Muscle of arm (tissue), 12 donors: ENCODE measurements around the gene KRT8. TPM values are rescaled to one million over a fixed set of nuclear protein-coding genes. Genes with fewer than 3 reads are reported as not detected.
"Not testable (repeated sequence)": the region's sequence is repeated elsewhere in the genome, so short reads cannot be mapped to it uniquely, and the experiment has no call there.

ENCODE experiments used
- DNase-seq: peaks from one replicate; pipeline ENCODE4 v3.0.0-alpha.2; 2013
- polyA plus RNA-seq, 12 donors: library from polyadenylated mRNA; unstranded; fragments of 120-200 nt; gene quantifications; one replicate each; pipeline ENCODE4 v1.2.1, GENCODE V29; 2013; ENCODE audit not compliant: insufficient read length in 12 of 12

The KRT8 gene
- polyA plus RNA-seq, 12 donors = 2.2 to 208 (median 3.1) TPM; not detected in 1

DNA sequence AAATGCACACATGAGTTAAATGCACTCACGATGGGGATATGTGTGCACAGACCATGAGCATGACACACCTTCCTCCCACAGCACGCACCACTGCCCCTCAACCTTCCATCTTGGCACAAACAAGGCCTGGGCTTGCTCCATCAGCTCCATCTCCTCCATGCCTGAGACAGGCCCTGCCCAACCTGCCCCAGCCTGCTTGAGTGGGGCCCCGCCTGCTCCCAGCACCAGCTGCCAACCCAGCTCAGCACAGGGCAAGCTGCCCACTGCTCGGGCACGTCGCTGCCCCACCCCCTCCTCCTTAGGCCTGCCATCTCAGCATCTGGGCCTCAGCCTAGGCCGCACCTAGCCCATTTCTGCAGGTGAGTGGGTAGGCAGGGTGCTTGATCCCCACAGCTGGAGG is 28.5 kb downstream of the KRT8 start:
- no peak for DNase-seq

DNA sequence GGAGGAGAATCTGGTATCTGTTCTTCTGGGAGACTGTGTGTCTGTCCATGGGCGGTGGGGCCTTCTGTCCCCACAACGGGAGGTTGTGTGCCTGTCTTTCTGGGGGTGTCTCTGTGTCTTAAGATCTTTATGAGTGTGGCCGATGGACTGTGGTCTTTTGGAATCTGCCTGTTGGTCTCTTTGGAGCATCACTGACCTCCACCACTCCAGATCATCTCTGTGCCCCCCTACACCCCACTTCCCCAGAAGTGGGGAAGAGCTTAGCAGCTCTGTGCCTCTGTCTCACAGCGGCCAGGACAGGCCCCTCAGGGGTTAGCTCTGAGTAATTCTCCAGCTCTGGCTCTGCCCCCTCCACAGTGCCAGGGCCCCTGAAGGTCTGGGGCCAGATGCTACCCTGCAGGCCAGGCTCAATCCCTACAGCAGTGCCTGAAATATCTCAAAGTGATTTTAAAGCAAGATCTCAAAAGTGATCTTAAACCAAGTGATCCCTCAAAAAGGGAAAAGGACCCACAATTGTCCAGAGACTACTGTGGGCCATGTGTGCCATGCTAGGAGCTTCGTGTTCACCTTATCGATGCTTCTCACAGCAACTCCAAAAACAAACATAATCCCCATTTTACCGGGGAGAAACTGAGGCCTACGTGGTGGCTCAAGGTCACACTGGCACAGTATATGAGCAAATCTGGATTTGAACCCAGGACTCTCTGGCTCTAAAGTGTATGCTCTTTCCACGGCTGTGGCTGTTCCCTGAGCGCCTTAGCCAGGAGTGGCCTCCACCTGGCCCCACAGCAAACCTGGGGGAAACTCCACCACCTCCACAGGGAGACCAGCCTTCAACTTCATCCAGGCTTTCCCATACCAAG is 30.1 kb downstream of the KRT8 start:
- DNase-seq = no peak

DNA sequence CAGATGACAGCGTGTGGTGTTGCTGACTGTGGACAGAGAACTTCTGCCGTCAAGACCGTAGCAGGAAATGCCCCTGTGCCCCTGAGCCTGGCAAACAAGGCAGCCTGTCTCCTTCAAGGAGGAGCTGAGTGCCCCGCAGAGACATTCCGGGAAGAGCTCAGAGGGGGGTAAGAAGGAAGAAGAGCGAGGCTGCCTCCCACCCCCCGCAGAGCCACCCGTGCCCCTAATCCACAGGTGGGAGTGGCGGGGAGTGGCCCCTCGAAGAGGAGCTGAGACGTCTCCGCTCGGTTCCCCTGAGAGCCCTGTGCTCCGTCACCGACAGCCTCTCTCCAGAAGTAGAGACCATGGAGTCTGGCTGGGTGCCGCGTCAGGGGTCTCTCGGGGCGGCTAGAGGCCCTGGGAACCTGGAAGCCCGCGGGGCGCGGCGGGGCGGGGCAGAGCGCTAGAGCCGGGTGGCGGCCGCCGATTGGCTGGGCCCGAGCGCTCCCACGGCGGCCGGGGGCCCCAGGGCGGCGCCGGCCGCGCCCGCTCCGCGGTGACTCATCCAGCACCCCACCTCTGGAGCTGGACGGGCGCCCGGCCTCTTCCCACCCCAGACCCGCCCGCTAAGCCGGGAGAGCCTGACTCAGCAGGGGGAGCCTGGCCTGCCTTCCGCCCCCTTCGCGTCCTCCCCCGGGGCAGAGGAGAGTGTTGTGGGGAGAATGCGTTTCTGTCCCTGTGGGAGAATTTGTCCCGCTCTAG is 30.9 kb downstream of the KRT8 start:
- DNase-seq = peak; percentile 69

DNA sequence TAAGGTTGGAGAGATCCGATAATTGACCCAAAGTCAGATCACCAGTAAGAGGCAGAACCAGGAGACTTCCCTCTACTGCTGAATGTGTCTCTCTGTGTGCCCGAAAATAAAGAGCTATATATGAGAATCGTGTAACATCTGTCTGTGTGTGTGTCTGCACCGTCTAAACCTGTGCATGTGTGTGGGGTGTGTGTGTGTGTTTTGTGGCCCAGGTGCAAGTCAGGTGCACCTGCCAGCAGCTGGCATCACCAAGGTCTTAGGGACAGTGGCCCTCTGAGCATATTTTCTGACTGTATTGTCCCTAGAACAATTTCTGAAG is 31.4 kb downstream of the KRT8 start:
- DNase-seq = no peak

DNA sequence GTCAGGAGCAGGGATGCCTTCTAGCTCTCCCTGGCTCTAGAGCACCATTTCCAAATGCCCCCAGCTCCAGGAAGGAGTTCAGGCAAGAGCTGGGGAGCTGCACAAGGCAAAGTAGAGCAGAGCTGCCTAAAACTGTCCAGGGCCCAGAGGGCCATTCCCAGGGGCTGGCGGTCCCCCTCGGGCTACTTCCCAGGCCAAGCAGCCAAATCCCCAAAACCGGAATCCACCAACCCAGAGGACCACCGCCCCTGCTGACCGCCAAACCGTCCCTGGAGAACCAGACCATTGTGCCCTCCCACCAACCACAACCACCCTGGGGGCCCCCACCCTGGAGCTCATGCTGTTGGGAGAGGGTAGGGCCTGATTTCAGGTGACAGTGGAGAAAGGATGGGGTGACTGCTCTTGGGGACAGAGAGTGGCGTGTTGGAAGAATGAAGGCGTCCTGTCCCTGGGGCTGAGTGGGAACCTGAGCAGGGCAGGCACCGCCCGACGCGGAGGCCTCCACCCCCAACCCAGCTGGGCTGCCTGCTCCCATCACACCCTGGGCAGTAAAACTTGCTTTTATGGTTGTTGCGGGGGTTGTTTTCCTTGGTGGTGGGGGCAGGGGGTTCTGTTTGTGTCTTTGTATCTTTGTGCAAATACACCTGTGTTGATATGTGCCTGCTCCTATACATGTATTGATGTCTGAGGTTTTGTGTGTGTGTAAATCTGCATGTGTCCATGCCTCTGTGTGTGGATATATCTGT is 32.1 kb downstream of the KRT8 start:
- no peak for DNase-seq

DNA sequence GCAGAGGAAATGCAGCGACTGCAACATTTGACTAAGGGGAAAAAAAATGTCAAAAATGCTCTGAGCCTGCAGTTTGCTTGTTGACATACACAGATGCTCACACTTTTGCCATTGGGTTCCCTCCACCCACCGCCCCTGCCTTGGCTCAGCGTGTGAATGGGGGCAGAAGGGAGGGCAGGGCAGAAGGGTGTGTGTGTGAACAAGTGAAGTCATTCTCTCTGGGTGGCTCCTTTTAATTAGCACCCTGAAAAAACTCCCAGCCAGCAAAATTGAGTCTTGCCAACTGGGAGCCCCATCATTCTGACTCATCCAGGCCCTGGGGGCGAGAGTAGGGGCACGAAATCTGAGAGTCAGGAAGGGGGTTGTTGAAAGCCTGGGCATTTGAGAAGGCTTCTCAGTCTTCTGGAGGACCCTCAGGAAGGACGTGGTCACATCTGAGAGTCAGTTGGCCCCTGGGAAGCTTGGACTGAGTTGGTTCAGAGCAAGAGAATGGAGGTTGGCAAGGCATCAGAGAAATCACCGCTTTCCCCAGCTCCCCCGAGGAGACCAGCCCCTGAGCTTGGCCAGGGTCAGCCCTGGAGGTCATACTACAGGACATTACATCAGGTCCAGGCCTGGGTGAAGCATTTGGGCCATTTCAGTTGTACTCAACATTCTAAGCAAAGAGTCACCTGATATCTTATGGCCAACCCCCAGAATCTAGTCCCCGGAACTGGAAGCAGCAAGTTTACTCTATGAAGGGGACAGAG is 33.4 kb downstream of the KRT8 start:
- DNase-seq = no peak

DNA sequence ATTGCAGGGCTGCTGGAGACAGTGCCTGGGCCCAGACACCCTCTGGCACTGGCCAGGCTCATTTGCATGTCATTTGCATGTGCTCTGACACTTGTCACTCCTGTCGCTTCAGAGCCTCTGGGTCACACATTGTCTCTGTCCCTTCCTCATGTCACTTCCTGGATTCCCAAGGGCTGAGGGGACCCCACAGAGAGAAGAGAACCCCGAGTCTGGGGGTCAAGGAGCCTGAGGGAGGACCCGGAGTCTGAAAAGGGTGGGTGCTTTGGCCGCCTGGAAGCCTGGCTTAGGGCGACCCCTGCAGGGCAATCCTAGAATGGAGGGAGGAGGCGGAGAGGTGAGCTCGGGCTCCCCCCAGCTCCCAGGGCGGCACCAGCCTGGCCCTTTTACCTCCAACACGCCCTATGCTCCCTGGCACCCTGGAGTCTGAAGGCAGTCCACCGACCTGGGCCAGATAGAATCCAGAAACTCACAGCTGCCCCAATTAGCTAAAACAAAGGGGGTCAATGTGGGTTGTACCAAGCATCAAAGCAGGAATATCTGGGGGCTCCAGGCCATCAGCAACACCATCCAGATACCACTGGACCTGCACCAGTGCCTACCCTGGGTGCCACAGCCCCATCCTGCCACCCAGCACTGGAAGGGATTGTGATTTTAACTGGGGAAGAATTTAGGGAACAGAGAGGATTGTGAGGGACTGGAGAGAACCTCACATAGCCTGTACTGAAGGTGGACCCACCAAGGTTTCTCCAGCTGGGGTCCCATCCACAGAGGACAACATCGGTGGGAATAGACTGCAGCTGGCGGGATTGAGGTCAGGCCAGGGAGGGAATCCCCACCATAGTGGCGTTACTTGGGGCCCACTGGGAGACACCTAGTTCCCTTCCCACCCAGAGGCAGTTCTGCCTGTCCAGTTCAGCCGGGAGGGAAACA is 34.2 kb downstream of the KRT8 start:
- no peak for DNase-seq

DNA sequence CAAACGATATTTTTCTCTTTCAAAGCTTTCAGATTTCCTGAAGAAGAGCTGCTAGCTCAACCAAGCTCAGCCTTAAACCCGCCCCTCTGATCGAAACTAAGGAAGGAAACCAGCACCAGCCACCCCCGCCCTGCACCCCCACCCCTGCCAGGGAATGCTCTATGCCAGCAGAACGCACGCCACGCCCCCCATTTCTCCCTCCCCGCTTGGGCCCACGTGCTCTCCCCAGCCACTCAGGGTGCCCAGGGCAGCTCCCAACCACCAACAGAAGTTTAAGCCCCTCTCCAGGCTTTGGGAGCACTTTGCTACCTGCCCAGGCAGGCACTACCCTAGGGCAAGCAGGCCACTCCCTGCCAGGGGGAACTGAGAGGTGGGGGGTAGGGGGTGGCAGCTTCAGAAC is 37.2 kb downstream of the KRT8 start:
- no peak for DNase-seq

DNA sequence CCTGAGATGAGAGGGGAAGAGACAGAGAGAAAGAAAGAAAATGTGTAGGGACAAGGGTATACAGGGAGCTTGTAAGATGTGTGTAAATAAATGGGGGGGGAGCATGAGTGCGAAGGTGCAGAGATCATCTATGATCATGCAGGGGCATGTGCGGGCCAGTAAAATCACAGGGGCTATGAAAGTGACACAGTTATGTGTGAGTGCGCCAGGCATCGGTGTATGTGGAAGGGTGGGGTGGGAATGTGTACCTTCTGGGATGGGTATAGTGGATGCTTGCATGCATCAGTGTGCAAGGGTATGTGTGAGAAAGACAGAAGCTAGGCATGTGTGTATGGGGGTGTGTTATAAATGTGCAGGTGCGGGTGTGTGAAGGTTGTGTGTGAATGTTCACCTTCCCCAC is 37.7 kb downstream of the KRT8 start:
- DNase-seq = no peak

DNA sequence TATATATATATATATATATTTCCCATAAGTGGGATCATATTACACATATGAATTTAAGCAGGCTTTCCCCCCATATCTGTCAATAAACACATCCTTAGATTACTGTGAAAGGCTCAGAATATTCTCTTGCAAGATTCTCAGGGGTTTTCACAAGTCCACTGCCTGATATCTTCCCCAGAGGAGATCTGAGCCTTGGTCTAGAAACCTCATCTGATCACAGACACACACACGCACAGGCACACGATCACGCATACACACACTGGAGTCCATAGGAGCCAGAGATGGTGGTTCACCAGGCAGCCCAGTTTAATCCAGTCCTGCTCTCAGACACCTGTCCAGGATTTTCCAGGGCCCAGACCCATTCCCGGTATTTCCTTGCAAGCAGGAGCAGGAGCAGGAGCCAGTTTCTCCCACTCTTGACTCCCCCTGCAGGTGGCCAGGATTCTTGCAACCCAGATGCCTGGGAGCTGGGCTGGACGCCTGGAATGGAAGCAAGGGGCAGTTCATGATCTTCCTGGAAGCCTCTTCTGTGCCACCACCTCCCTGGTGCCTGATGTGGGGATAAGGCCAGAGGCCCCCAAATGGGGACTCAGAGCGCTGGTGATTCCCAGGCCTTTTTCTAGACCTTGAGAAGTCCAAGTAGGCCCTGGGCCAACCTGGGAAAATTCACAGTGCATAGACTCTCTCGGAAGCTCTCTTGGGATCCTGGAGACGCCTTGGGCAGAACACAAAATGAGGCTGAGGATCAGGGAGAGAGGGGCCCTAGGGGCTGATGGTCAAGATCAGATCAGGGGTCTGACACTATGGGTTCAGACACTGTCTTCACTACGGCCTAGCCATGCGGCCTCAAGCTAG is 39.6 kb downstream of the KRT8 start:
- DNase-seq = peak; percentile 66

DNA sequence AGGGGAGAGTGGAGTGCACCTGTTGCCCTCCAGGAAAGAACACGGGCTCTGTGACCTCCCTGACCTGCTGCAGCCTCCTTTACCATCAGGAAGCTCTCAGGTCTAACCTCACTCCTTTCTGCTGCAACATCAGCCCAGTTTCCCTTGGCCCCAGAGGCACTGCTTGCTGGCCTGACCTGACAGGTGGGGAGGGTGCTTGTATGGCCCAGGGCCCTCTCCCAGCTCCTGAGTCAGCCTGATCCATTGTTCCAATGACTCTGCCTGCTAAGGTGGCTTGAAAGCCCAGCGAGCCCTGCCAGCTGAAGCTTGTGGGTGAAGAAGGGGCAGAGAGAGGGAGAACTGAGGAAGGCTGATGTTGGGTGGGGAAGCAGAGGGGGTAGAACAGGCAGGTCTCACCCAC is 42.9 kb downstream of the KRT8 start:
- no peak for DNase-seq

DNA sequence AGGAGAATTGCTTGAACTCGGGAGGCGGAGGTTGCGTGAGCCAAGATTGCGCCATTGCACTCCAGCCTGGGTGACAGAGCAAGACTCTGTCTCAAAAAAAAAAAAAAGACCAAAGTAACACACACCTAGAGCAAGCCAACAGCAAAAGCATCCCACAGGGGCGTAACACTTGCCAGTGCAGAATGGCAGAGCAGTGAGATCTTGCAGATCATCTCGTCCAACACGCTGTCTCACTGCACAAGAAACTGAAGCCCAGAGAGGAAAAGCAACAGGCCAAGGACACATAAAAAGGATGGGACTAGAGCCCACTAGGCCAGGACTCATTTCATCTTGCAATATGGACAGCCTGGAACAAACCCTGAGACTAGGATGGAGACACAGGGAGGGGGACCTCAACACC is 43.4 kb downstream of the KRT8 start:
- DNase-seq = no peak

DNA sequence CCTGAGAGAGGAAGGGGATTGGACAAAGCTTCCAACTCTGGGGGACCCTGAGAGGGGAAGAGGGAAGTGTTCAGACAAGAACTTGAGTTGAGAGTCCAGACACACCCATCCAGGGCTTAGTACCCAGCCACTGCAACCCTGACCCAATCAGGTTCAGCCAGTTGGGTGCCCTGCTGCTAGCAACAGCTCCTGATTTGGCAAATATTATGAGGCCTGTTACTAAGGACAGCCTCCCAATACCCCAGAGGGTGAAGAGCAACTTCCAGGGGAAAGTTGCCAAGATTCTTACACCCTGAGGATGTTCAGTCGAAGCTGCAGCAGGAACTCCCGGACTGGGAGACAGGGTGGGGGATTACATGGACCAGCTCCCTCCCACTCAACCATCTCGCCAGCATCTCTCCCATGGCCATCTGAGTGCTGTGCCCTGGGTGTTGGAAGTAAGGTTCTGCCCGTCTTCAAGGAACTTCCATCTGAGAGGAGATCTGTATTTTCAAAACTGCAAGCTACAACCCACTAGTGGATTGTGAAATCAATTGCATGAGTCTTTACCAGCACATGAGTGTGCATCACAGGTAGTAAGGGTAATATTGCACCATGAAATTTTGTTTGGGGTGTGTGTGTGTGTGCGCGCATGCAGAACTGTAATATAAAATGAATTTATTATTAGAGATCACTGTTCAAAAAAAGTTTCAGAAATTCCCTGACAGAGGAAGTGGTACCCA is 44.6 kb downstream of the KRT8 start:
- no peak for DNase-seq

DNA sequence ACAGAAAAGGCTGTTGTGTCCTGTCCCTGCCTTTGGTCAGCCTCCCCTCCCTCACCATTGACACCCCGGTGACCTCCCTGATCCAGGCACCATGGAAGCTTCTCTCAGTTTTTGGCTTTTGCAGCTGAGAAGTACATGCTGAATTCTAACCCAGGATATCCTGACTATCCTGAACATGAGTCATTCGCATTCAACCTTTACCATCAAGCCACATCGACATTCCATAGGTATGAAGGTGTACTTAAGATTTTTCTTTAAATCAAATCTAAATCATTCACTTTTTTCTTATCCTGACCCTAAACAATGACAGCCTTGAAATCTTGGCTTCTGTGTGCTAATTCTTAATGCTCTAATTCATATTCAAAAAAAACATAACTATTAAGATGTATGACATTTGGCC is 47.4 kb downstream of the KRT8 start:
- DNase-seq = no peak

DNA sequence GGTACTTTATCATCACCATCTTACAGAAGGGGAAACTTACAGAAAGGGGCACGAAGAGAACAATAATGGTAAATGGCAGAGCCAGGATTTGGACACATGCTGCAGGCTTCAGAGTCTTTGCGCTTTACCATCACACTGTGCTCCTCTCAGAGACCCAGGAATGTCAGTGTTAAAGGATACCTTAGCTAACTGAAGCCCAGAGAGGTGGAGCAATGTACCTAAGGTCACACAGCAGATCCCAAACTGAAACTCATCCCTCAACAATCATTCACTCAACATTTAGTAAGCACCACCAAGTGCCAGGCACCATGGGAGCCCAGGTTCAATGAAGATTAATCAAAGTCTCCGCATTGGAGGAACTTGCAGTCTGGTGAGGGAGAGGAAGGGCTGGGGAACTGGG is 48.1 kb downstream of the KRT8 start:
- DNase-seq = no peak

DNA sequence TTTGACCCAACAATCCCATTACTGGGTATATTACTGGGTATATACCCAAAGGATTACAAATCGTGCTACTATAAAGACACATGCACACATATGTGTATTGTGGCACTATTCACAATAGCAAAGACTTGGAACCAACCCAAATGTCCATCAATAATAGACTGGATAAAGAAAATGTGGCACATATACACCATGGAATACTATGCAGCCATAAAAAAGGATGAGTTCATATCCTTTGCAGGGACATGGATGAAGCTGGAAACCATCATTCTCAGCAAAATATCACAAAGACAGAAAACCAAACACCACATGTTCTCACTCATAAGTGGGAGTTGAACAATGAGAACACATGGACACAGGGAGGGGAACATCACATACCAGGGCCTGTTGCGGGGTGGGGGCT is 48.8 kb downstream of the KRT8 start:
- DNase-seq = not testable (repeated sequence)

DNA sequence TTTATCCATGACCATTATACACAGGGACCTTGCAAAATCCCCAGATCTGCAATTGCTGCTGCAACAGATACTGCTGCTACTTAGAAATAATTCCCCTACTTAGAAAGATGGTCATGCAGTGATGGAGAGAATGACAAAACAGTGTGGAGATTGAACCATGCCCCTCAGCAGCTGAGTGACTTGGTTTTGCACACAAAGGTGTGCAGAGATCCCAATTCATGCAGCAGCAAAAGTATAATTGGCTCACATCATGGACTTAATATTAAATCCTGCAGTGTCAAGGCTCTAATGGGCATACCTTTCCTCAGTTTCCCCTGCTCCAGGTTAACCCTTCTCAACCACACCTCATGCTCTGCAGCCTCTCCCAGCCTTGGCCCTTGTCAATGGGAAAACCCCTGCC is 53.1 kb downstream of the KRT8 start:
- no peak for DNase-seq

DNA sequence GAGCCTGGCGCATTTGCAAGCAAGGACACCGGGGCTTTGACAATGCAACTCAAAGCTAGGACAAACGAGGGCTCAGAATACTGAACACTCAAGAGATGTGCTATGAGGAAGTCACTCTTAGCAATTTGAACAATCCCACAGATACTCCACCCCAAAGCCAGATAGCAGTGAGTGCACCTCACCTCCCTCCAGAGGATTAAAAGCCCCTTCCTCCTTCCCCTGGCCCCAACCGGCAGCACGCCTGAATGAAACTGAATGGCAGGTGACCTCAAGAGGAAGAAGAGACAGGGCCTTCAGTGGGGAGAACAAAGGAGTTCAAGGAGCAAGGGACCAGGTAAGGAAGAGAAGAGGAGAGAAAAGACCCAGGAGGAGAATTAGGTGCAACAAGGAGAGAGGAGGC is 54.2 kb downstream of the KRT8 start:
- no peak for DNase-seq

DNA sequence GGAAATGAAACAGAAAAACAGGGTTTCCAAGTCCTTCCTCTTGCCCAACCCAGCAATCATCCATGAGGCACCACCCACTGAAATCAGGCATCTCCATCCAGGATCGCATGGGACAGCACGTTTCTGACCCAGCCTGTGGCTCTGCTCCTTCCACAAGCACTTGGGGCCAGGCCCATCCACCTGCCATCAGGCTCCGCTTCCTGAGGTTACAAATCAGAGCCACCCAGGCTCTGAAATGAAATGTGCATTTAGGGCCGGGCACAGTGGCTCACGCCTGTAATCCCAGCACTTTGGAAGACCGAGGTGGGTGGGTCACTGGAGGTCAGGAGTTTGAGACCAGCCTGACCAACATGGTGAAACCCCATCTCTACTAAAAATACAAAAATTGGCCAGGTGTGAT is 55.4 kb downstream of the KRT8 start:
- no peak for DNase-seq
